C4-2B (cell line): ENCODE results near the gene THAP7.
"Not testable (repeated sequence)": the region's sequence is repeated elsewhere in the genome, so short reads cannot be mapped to it uniquely, and the experiment has no call there.

Source experiments
- ZFX ChIP-seq: fragments of 450-650 bp; IDR thresholded peaks from 2 replicates; pipeline ENCODE4 v1.6.1; 2017
- TF ChIP-seq, protein P1 (sequence below): fragments of 450-650 bp; conservative IDR thresholded peaks from 2 replicates; pipeline ENCODE4 v1.5.1; 2017; ENCODE audit warnings: mild to moderate bottlenecking

GRCh38 chr22:21009208-21009607, 7.3 kb upstream of the THAP7 start:
- TF ChIP-seq, protein P1, sequence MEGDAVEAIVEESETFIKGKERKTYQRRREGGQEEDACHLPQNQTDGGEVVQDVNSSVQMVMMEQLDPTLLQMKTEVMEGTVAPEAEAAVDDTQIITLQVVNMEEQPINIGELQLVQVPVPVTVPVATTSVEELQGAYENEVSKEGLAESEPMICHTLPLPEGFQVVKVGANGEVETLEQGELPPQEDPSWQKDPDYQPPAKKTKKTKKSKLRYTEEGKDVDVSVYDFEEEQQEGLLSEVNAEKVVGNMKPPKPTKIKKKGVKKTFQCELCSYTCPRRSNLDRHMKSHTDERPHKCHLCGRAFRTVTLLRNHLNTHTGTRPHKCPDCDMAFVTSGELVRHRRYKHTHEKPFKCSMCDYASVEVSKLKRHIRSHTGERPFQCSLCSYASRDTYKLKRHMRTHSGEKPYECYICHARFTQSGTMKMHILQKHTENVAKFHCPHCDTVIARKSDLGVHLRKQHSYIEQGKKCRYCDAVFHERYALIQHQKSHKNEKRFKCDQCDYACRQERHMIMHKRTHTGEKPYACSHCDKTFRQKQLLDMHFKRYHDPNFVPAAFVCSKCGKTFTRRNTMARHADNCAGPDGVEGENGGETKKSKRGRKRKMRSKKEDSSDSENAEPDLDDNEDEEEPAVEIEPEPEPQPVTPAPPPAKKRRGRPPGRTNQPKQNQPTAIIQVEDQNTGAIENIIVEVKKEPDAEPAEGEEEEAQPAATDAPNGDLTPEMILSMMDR: not testable (repeated sequence)
- not testable (repeated sequence) for TF ChIP-seq ZFX
